A673 (cell line): ENCODE data around the gene ISCU. TPM values are rescaled to one million over a fixed set of nuclear protein-coding genes. Genes with fewer than 3 reads are reported as not detected.

ENCODE experiments used
- BruUV-seq: library from RNA; stranded (reverse); fragments of 400-500 nt; replicated peaks from 2 replicates; lab custom pipeline; 2021; lab: Mats Ljungman, UMichigan
- CTCF ChIA-PET: fragments of 300-600 bp; sonication (Branson Sonifier 250); formaldehyde crosslinking; loops from one replicate; lab custom pipeline; 2022; ENCODE audit warnings: antibody characterized with exemption; lab: Charles Lee
- POLR2A ChIA-PET: fragments of 300-600 bp; sonication (Branson Sonifier 250); formaldehyde crosslinking; loops from one replicate; lab custom pipeline; 2022; ENCODE audit warnings: antibody characterized with exemption; ENCODE audit not compliant: low non-redundant PET; lab: Charles Lee
- DNase-seq: peaks from one replicate; pipeline ENCODE4 v3.0.0-alpha.2; 2015; ENCODE audit warnings: low spot score
- H3K27ac ChIP-seq: fragments of 200-600 bp; sonication (generic); 2 replicates; pipeline ENCODE4 v1.5.1; 2016; ENCODE audit warnings: mixed run types, low read depth, mild to moderate bottlenecking, mixed read lengths, antibody characterized with exemption, low read length; ENCODE audit not compliant: poor library complexity, severe bottlenecking
- H3K27me3 ChIP-seq: fragments of 200-600 bp; sonication (generic); replicated peaks from 2 replicates; pipeline ENCODE4 v1.6.1; 2017; ENCODE audit warnings: mixed run types, low read depth, mild to moderate bottlenecking, mixed read lengths, antibody characterized with exemption, low read length; ENCODE audit not compliant: insufficient read depth, poor library complexity
- H3K36me3 ChIP-seq: fragments of 200-600 bp; sonication (generic); 2 replicates; pipeline ENCODE4 v1.6.1; 2016; ENCODE audit warnings: mixed run types, mild to moderate bottlenecking, mixed read lengths, antibody characterized with exemption, low read length; ENCODE audit not compliant: insufficient read depth, poor library complexity, severe bottlenecking
- H3K4me1 ChIP-seq: fragments of 200-600 bp; sonication (generic); 2 replicates; pipeline ENCODE4 v1.6.1; 2017; ENCODE audit warnings: mixed run types, mild to moderate bottlenecking, mixed read lengths, antibody characterized with exemption, low read length; ENCODE audit not compliant: insufficient read depth, poor library complexity, severe bottlenecking
- H3K4me3 ChIP-seq: fragments of 200-600 bp; sonication (generic); 2 replicates; pipeline ENCODE4 v1.5.1; 2016; ENCODE audit warnings: low read depth, mixed run types, mild to moderate bottlenecking, mixed read lengths, low read length; ENCODE audit not compliant: poor library complexity, severe bottlenecking
- H3K9me3 ChIP-seq: fragments of 200-600 bp; sonication (generic); 2 replicates; pipeline ENCODE4 v1.6.1; 2016; ENCODE audit warnings: mixed run types, low read depth, mild to moderate bottlenecking, mixed read lengths, antibody characterized with exemption, low read length; ENCODE audit not compliant: poor library complexity, severe bottlenecking
- CTCF ChIP-seq: fragments of 300-800, 200-600 bp; sonication (generic); conservative IDR thresholded peaks from 2 replicates; pipeline ENCODE4 v1.5.1; 2017; ENCODE audit warnings: low read depth, mild to moderate bottlenecking, antibody characterized with exemption, low read length, moderate library complexity, mixed read lengths
- EZH2 ChIP-seq: fragments of 200-600 bp; sonication (generic); IDR thresholded peaks from 2 replicates; pipeline ENCODE4 v1.6.1; 2017; ENCODE audit warnings: borderline replicate concordance, low read depth, mild to moderate bottlenecking, mixed read lengths, antibody characterized with exemption, low read length; ENCODE audit not compliant: poor library complexity, severe bottlenecking
- intact Hi-C: fragments of 100-400 bp; cut with micrococcal nuclease; formaldehyde crosslinking; loops from one replicate; pipeline ENCODE4 v1.10.0; 2022; ENCODE audit not compliant: unreplicated experiment
- total RNA-seq: library from RNA; stranded (reverse); gene quantifications from 2 replicates; pipeline ENCODE4 v1.2.3, GENCODE V29; 2021

The ISCU gene
- total RNA-seq, 1 experiment from 2014 or later, result 73.4 TPM

DNA sequence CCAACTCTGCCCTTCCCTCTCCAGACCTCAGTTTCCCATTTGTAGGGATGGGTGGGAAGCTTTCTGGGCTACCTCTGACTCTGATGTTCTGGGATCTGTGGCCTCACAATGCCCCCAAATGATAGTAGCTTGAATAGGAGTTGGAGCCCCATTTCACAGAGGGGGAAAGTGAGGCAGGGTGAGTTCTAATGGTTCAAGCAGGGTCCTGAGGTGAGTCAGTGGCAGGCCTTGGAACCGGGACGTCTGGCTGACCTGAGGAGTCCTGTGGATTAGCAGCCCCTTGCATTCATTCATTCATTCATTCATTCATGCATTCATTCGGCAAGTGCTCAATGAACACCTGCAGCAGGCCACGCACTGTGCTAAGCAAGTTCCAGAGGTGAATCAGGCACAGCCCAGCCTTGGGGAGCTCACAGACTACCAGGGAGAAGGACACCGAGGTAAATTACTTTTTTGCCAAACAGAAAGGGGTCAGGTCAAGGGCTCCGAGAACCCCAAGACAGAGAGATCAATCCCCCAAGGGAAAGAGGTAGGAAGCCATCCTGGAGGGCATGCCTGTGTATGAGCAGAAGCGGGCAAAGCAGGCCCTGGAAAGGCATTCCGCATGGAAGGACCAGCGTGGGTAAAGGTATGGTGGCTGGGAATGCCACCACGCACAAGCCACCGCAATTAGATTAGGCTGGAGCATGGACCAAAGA is 36.3 kb downstream of the ISCU start:
- DNase-seq, result no peak
- ChIA-PET POLR2A (no interaction called here), CTCF (interaction anchor here (0.7 kb wide), 1 partner anchor 26 kb away, joined by 3 read pairs; no protein-coding TSS in a partner anchor)
- intact Hi-C loops, result no loop called here
- TF ChIP-seq EZH2 (no peak), CTCF (no peak)
- no peaks in the 10 kb centered on the region for H3K27me3 ChIP-seq
- no peaks in the 10 kb centered on the region for H3K36me3 ChIP-seq
- H3K4me1 ChIP-seq, result no peaks in the 10 kb centered on the region
- no peak overlapping the region for H3K4me3 ChIP-seq
- H3K27ac ChIP-seq, result no peak overlapping the region
- no TSS peak for BruUV-seq
- H3K9me3 ChIP-seq, result no peaks in the 10 kb centered on the region

DNA sequence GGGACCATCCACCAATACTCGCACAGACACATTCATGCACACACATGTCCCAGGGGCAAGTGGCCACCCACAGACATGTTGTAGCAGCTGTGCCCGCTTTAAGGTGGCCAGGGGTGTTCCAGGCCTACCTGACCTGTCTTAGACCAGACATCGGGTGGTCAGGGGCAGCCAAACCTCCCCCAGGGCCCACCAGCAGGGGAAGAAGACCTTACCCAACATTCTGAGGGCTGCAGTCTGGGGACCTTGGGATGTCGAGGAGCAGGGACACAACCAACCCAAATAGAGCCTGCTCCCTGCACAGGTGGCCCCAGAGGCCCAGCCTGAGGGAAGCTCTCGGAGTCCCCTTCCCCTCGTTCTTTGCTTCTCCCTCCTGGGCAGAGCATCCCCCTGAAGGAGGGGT is 37.1 kb downstream of the ISCU start:
- Histone ChIP-seq H3K4me3 (no peak overlapping the region), H3K36me3 (no peaks in the 10 kb centered on the region), H3K9me3 (no peaks in the 10 kb centered on the region), H3K4me1 (no peaks in the 10 kb centered on the region), H3K27me3 (no peaks in the 10 kb centered on the region), H3K27ac (no peak overlapping the region)
- no peak for TF ChIP-seq CTCF
- TF ChIP-seq EZH2, result no peak
- DNase-seq, result no peak
- intact Hi-C loops, result no loop called here
- ChIA-PET CTCF (no interaction called here), POLR2A (no interaction called here)
- no TSS peak for BruUV-seq

GRCh38 chr12:108599948-108600701 is 37.7 kb downstream of the ISCU start:
- no TSS peak for BruUV-seq
- no peak for DNase-seq
- ChIA-PET POLR2A (interaction anchor here (0.6 to 0.7 kb wide), 2 partner anchors 31 to 1351 kb away, joined by 3 to 4 read pairs; no protein-coding TSS in a partner anchor), CTCF (no interaction called here)
- TF ChIP-seq EZH2, result no peak
- TF ChIP-seq CTCF, result no peak
- Histone ChIP-seq H3K4me1 (no peaks in the 10 kb centered on the region), H3K9me3 (no peaks in the 10 kb centered on the region), H3K36me3 (no peaks in the 10 kb centered on the region), H3K4me3 (no peak overlapping the region), H3K27me3 (no peaks in the 10 kb centered on the region), H3K27ac (no peak overlapping the region)
- intact Hi-C loops, result no loop called here
